Measurements from ENCODE around the gene LRRN4.
"Not testable (repeated sequence)": the region's sequence is repeated elsewhere in the genome, so short reads cannot be mapped to it uniquely, and the experiment has no call there.

The LRRN4 gene

GRCh38 chr20:6034134-6034969, 19.5 kb downstream of the LRRN4 start:
- H3K4me3 ChIP-seq (ENCODE audit: low read depth, low read length) = no peak overlapping the region

- not testable (repeated sequence) for H3K4me3 ChIP-seq (ENCODE audit: low read depth, low read length)
These were observed 21.0 kb downstream of the LRRN4 start for GRCh38 chr20:6032907-6033306.

DNA sequence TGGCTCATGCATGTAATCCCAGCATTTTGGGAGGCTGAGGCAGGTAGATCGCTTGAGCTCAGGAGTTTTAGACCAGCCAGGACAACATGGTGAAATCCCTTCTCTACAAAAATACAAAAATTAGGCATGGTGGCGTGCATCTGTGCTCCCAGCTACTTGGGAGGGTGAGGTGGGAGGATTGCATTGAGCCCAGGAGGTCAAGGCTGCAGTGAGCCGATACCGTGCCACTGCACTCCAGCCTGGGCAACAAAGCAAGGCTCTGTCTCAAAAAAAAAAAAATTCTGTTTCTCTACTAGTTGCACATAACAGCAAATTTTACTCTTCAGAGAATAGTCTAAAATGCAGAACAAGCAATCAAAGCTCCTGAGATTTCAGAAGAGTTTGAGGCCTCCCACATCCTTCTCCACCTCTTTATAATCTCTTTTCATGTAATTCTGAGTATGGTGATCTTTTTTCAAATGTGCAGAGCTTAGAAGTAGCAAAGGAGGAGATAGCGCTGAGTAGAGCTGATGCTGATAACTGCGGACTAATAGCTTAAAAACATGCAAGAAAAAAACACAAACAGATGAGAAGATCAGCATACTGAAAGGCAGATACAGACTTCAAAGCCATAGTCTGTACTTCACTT, 23.3 kb downstream of the LRRN4 start:
- H3K4me3 ChIP-seq (ENCODE audit: low read depth, low read length) = no peak overlapping the region

DNA sequence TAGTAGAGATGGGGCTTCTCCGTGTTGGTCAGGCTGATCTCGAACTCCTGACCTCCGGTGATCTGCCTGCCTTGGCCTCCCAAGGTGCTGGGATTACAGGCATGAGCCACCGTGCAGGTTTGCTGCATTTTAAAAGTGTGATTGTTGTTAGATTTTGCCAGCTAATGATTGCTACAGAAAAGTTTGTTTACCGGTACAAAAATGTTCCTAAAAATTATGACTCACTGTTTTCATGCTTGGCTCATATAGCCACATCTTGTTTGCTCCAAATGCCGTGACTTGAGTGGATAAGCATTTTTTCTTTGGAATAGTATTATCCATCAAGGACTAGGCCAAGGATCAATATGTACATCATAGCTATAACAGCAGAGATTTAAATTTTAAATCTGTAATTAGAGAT, 24.3 kb downstream of the LRRN4 start:
- no peak overlapping the region for H3K4me3 ChIP-seq (ENCODE audit: low read depth, low read length)

GRCh38 chr20:6028818-6029217, 25.0 kb downstream of the LRRN4 start:
- H3K4me3 ChIP-seq (ENCODE audit: low read depth, low read length) = no peak overlapping the region

DNA sequence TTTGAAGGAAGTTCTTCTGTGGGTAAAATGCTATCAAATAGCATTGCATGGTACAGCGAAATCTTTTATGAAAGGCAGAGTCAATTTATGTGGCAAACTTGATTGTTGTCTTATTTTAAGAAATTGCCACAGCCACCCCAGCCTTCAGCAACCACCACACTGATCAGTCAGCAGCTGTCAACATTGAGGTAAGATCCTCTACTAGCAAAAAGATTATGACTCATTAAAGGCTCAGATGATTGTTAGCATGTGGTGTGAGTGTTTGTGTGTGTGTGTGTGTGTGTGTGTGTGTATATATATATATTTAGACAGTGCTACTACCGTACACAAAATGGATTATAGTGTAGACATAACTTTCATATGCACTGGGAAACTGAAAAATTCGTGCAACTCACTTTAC, 27.8 kb downstream of the LRRN4 start:
- no peak overlapping the region for H3K4me3 ChIP-seq (ENCODE audit: low read depth, low read length)

DNA sequence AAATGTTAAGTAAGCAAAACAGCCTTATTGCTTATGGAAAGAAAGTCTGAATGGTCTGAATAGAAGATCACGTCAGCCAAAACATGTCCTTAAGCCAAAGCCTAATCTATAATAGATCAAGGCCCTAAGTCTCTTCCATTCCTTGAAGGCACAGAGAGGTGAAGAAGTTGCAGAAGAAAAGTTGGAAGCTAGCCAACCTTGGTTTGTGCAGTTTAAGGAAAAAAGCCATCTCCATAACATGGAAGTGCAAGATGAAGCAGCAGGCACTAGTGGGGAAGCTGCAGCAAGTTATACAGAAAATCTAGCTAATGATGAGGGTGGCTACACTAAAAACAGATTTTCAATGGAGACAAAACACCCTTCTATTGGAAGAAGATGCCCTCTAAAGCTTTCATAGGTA, 29.1 kb downstream of the LRRN4 start:
- no peak overlapping the region for H3K4me3 ChIP-seq (ENCODE audit: low read depth, low read length)

GRCh38 chr20:6017880-6018279, 36.0 kb downstream of the LRRN4 start:
- H3K4me3 ChIP-seq (ENCODE audit: low read depth, low read length) = no peak overlapping the region

GRCh38 chr20:6017467-6017866, 36.4 kb downstream of the LRRN4 start:
- H3K4me3 ChIP-seq (ENCODE audit: low read depth, low read length) = no peak overlapping the region

- no peak overlapping the region for H3K4me3 ChIP-seq (ENCODE audit: low read depth, low read length)
These were observed 38.9 kb downstream of the LRRN4 start for GRCh38 chr20:6014957-6015356.

DNA sequence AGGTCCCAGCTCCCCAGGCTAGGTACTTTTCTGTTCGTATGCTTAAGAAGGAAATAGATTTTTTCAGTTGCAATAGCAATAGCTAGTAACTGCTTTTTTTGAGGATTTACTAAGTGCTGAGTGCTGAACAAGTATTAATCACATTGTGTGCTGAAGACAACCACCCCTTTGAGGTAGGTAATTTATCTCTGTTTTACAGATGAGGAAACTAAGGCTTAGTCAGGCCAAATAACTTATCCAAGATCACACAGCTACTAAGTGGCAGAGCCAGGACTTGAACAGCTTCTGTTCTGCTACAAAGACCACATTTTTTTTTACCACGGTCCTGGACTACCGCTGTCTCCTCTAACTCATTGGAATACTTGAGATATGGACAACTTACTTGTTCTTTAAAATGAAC, 39.8 kb downstream of the LRRN4 start:
- no peak overlapping the region for H3K4me3 ChIP-seq (ENCODE audit: low read depth, low read length)

GRCh38 chr20:6012179-6012578, 41.7 kb downstream of the LRRN4 start:
- no peak overlapping the region for H3K4me3 ChIP-seq (ENCODE audit: low read depth, low read length)

GRCh38 chr20:6008254-6008653, 45.6 kb downstream of the LRRN4 start:
- H3K4me3 ChIP-seq (ENCODE audit: low read depth, low read length) = no peak overlapping the region

- H3K4me3 ChIP-seq (ENCODE audit: low read depth, low read length) = no peak overlapping the region
These were observed 46.2 kb downstream of the LRRN4 start for GRCh38 chr20:6007529-6008103.

- H3K4me3 ChIP-seq (ENCODE audit: low read depth, low read length) = peak overlapping the region; percentile 86
These were observed 46.7 kb downstream of the LRRN4 start for GRCh38 chr20:6007094-6007528.

- H3K4me3 ChIP-seq (ENCODE audit: low read depth, low read length) = peak overlapping the region; percentile 86
These were observed 47.3 kb downstream of the LRRN4 start for GRCh38 chr20:6006603-6006949.

GRCh38 chr20:6000871-6001270, 53.0 kb downstream of the LRRN4 start:
- no peak overlapping the region for H3K4me3 ChIP-seq (ENCODE audit: low read depth, low read length)

DNA sequence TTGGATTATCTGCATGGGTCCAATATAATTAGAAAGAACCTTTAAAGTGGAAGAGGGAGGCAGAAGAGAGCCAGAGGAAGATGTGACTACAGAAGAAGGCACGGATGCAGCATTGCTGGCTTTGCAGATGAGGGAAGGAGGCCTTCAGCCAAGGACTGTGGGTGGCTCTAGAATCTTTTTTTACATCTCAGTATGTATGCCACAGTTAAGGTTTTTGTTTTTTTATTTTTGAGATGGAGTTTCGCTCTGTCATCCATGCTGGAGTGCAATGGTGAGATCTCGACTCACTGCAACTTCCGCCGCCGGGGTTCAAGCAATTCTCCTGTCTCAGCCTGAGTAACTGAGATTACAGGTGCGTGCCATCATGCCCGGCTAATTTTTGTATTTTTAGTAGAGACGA, 54.1 kb downstream of the LRRN4 start:
- H3K4me3 ChIP-seq (ENCODE audit: low read depth, low read length) = no peak overlapping the region

GRCh38 chr20:5996765-5997164, 57.1 kb downstream of the LRRN4 start:
- H3K4me3 ChIP-seq (ENCODE audit: low read depth, low read length) = no peak overlapping the region

- no peak overlapping the region for H3K4me3 ChIP-seq (ENCODE audit: low read depth, low read length)
These were observed 62.0 kb downstream of the LRRN4 start for GRCh38 chr20:5991623-5992441.

GRCh38 chr20:5990946-5991345, 62.9 kb downstream of the LRRN4 start:
- H3K4me3 ChIP-seq (ENCODE audit: low read depth, low read length) = no peak overlapping the region

Data from iPS-11a (cell line).